Activated naive CD4-positive, alpha-beta T cell (primary cell): ENCODE data around the gene RBPJL.

Experiments used
- DNase-seq, 4 experiments: peaks; one replicate each; lab custom pipeline; 2025; lab: John Stamatoyannopoulos, UW

RBPJL gene

GRCh38 chr20:45293041-45294002 is 13.3 kb upstream of the RBPJL start:
- peak; percentile 62 to 81 (median 75) for DNase-seq

GRCh38 chr20:45294003-45294368 is 12.7 kb upstream of the RBPJL start:
- DNase-seq, result no peak

- no peak for DNase-seq
Observed at GRCh38 chr20:45294659-45295058, 12.0 kb upstream of the RBPJL start.

- DNase-seq, result no peak
Observed at GRCh38 chr20:45297786-45298497, 8.7 kb upstream of the RBPJL start.

GRCh38 chr20:45299786-45300185 is 6.9 kb upstream of the RBPJL start:
- no peak for DNase-seq

GRCh38 chr20:45300961-45301360 is 5.7 kb upstream of the RBPJL start:
- no peak for DNase-seq

GRCh38 chr20:45301824-45302271 is 4.8 kb upstream of the RBPJL start:
- no peak for DNase-seq

GRCh38 chr20:45303586-45304463 is 2.8 kb upstream of the RBPJL start:
- no peak for DNase-seq

- no peak for DNase-seq
Observed at GRCh38 chr20:45304464-45304999, 2.1 kb upstream of the RBPJL start.

- DNase-seq, result no peak
Observed at GRCh38 chr20:45305262-45305661, 1.4 kb upstream of the RBPJL start.

GRCh38 chr20:45307076-45307640 is 518 bp downstream of the RBPJL start:
- DNase-seq, result no peak

GRCh38 chr20:45308117-45308778 is 1.6 kb downstream of the RBPJL start, which contains the start of gene MATN4:
Gene MATN4 (minus strand): TSS chr20:45308299. CDS start chr20:45305582, 2,717 bp downstream.
- no peak for DNase-seq

- no peak for DNase-seq
Observed at GRCh38 chr20:45309075-45309474, 2.4 kb downstream of the RBPJL start.

GRCh38 chr20:45311589-45312211 is 5.1 kb downstream of the RBPJL start:
- DNase-seq, result peak; percentile 10 to 52 (median 32)

GRCh38 chr20:45312241-45312640 is 5.6 kb downstream of the RBPJL start:
- no peak for DNase-seq

- no peak for DNase-seq
Observed at GRCh38 chr20:45313065-45313695, 6.5 kb downstream of the RBPJL start.

- no peak for DNase-seq
Observed at GRCh38 chr20:45313943-45314342, 7.3 kb downstream of the RBPJL start.

- DNase-seq, result no peak
Observed at GRCh38 chr20:45315672-45316071, 9.0 kb downstream of the RBPJL start.

- no peak for DNase-seq
Observed at GRCh38 chr20:45316150-45317080, 9.8 kb downstream of the RBPJL start.
